GM23338 (cell line): Measurements from ENCODE around the gene EML1. TPM values are rescaled to one million over a fixed set of nuclear protein-coding genes. Genes with fewer than 3 reads are reported as not detected.

ENCODE experiments used
- ATAC-seq: fragments of 200-7000 bp; cut with Tn5 transposase; 3 replicates; pipeline ENCODE4 v1.9.1; 2020
- DNase-seq: peaks from one replicate; pipeline ENCODE4 v3.0.0-alpha.2; 2015; ENCODE audit warnings: low spot score
- H2AFZ ChIP-seq: fragments of 200-600 bp; sonication (generic); 2 replicates; pipeline ENCODE4 v1.8.0; 2016; ENCODE audit warnings: antibody characterized with exemption, mild to moderate bottlenecking, moderate library complexity
- H3F3A ChIP-seq: fragments of 200-600 bp; sonication (generic); replicated peaks from 2 replicates; pipeline ENCODE4 v1.8.0; 2017; ENCODE audit warnings: antibody characterized with exemption, mixed run types, low read depth
- H3K27ac ChIP-seq: fragments of 200-600 bp; sonication (generic); 2 replicates; pipeline ENCODE4 v1.6.1; 2016; ENCODE audit warnings: low read depth
- H3K27me3 ChIP-seq: fragments of 200-600 bp; sonication (generic); 2 replicates; pipeline ENCODE4 v1.8.0; 2016; ENCODE audit warnings: mild to moderate bottlenecking, mixed run types, moderate library complexity; ENCODE audit not compliant: insufficient read depth
- H3K36me3 ChIP-seq: fragments of 200-600 bp; sonication (generic); 2 replicates; pipeline ENCODE4 v1.8.0; 2016; ENCODE audit warnings: mild to moderate bottlenecking; ENCODE audit not compliant: insufficient read depth
- H3K4me1 ChIP-seq: fragments of 200-600 bp; sonication (generic); 2 replicates; pipeline ENCODE4 v1.8.0; 2016; ENCODE audit warnings: mild to moderate bottlenecking, moderate library complexity; ENCODE audit not compliant: insufficient read depth
- H3K4me2 ChIP-seq: fragments of 200-600 bp; sonication (generic); 2 replicates; pipeline ENCODE4 v1.7.1; 2017; ENCODE audit warnings: mixed run types
- H3K4me3 ChIP-seq: fragments of 200-600 bp; sonication (generic); 2 replicates; pipeline ENCODE4 v1.6.1; 2016; ENCODE audit warnings: mixed run types
- H3K79me2 ChIP-seq: fragments of 200-600 bp; sonication (generic); replicated peaks from 2 replicates; pipeline ENCODE4 v1.8.0; 2017; ENCODE audit warnings: mild to moderate bottlenecking; ENCODE audit not compliant: insufficient read depth
- H3K9me2 ChIP-seq: fragments of 200-600 bp; sonication (generic); 2 replicates; pipeline ENCODE4 v1.8.0; 2017; ENCODE audit not compliant: insufficient read depth
- H4K20me1 ChIP-seq: fragments of 200-600 bp; sonication (generic); replicated peaks from 2 replicates; pipeline ENCODE4 v1.8.0; 2017; ENCODE audit warnings: mild to moderate bottlenecking; ENCODE audit not compliant: insufficient read depth
- H3K27ac Mint-ChIP-seq: 2 replicates; pipeline ENCODE4 v1.8.0; 2020; ENCODE audit warnings: inconsistent platforms, mild to moderate bottlenecking, moderate library complexity, mixed read lengths
- H3K27me3 Mint-ChIP-seq: 3 replicates; pipeline ENCODE4 v1.8.0; 2022; ENCODE audit warnings: low read depth, mild to moderate bottlenecking, moderate library complexity, mixed read lengths, inconsistent platforms; ENCODE audit not compliant: insufficient read depth, poor library complexity
- H3K36me3 Mint-ChIP-seq: 3 replicates; pipeline ENCODE4 v1.8.0; 2021; ENCODE audit warnings: low read depth, mild to moderate bottlenecking, inconsistent platforms, moderate library complexity, mixed read lengths
- H3K4me1 Mint-ChIP-seq: 3 replicates; pipeline ENCODE4 v1.8.0; 2020; ENCODE audit warnings: mild to moderate bottlenecking, inconsistent platforms, mixed read lengths
- H3K4me3 Mint-ChIP-seq: 3 replicates; pipeline ENCODE4 v1.8.0; 2021; ENCODE audit warnings: moderate library complexity, mild to moderate bottlenecking, inconsistent platforms, mixed read lengths
- H3K9me3 Mint-ChIP-seq: 3 replicates; pipeline ENCODE4 v1.8.0; 2020; ENCODE audit warnings: moderate library complexity, mild to moderate bottlenecking, inconsistent platforms, mixed read lengths
- EZH2 ChIP-seq: fragments of 200-600 bp; sonication (generic); IDR thresholded peaks from one replicate; pipeline ENCODE4 v1.8.0; 2017; ENCODE audit warnings: antibody characterized with exemption, mild to moderate bottlenecking, low read depth; ENCODE audit not compliant: unreplicated experiment
- EZH2phosphoT487 ChIP-seq: fragments of 200-600 bp; sonication (generic); IDR thresholded peaks from one replicate; pipeline ENCODE4 v1.8.1; 2018; ENCODE audit warnings: antibody characterized with exemption; ENCODE audit not compliant: unreplicated experiment
- JUNB ChIP-seq: IDR thresholded peaks from one replicate; pipeline ENCODE4 v1.6.1; 2016; ENCODE audit warnings: antibody characterized with exemption; ENCODE audit not compliant: unreplicated experiment
- NANOG ChIP-seq: IDR thresholded peaks from 2 replicates; pipeline ENCODE4 v1.6.1; 2016; ENCODE audit warnings: antibody characterized with exemption, borderline replicate concordance
- POLR2AphosphoS5 ChIP-seq: IDR thresholded peaks from 2 replicates; pipeline ENCODE4 v1.6.1; 2016; ENCODE audit warnings: antibody characterized with exemption, low read depth
- STAT1 ChIP-seq: IDR thresholded peaks from one replicate; pipeline ENCODE4 v1.6.1; 2016; ENCODE audit warnings: antibody characterized with exemption; ENCODE audit not compliant: unreplicated experiment
- ZNF114 ChIP-seq: fragments of 250-450 bp; sonication (Bioruptor Pico); IDR thresholded peaks from 2 replicates; pipeline ENCODE4 v1.5.0; 2020; ENCODE audit warnings: mild to moderate bottlenecking, moderate library complexity
- polyA plus RNA-seq: library from polyadenylated mRNA; unstranded; fragments of >200 nt; fragmentation: Nextera tagmentation; extraction: Ambion mirVana; gene quantifications from 2 replicates; pipeline ENCODE4 v1.2.1, GENCODE V29; 2016
- total RNA-seq: library from RNA; depleted of rRNA; stranded (reverse); fragments of >200 nt; shearing (Covaris generic); gene quantifications from 2 replicates; pipeline ENCODE4 v1.2.3, GENCODE V29; 2014
- TF ChIP-seq, protein P1 (sequence below): IDR thresholded peaks from one replicate; pipeline ENCODE4 v1.6.1; 2018; ENCODE audit warnings: antibody characterized with exemption; ENCODE audit not compliant: unreplicated experiment
- TF ChIP-seq, protein P2 (sequence below): IDR thresholded peaks from 2 replicates; pipeline ENCODE4 v1.6.1; 2016; ENCODE audit warnings: antibody characterized with exemption
- TF ChIP-seq, protein P3 (sequence below), 2 experiments: fragments of 200-600 bp in 1 of 2; sonication (generic) in 1 of 2; conservative IDR thresholded peaks; 2 replicates each; pipeline versions ENCODE4 v1.5.1 to v1.6.1; 2016 to 2017; ENCODE audit warnings: antibody characterized with exemption in 2 of 2, low read depth in 2 of 2, mild to moderate bottlenecking in 2 of 2, moderate library complexity in 1 of 2

Gene EML1
- total and polyA plus RNA-seq, 2 experiments from 2014 or later, result 7.0 to 18.1 TPM

DNA sequence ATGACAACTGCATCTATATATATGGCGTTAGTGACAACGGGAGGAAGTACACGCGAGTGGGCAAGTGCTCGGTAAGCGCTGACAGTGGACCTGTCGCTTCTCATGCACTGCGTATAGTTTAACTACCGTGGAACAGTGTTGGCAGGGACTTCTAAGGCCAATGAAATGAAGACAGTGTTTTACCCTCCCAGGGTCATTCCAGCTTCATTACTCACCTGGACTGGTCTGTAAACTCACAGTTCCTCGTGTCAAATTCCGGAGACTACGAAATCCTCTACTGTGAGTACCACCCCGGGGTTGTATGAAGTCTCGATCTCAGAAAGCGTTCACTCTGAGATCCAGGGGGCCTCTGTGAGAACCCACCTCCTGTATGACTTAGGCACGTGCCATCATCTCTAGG, 142.8 kb downstream of the EML1 start:
- no peak overlapping the region for H3K27ac Mint-ChIP-seq
- peaks cover 10% of the 10 kb centered on the region for H3K4me1 Mint-ChIP-seq
- no peak overlapping the region for H3K4me3 Mint-ChIP-seq
- H3K36me3 Mint-ChIP-seq, result no peaks in the 10 kb centered on the region
- H3K27me3 Mint-ChIP-seq, result peaks cover 8% of the 10 kb centered on the region
- H3K27me3 ChIP-seq, result no peaks in the 10 kb centered on the region
- DNase-seq, result no peak
- no peak overlapping the region for H2AFZ ChIP-seq
- no peak for ATAC-seq
- no peaks in the 10 kb centered on the region for H3K4me1 ChIP-seq
- H3K36me3 ChIP-seq, result 0 out of 2 replicates have a peak, but pooled peaks cover 2% of the 10 kb centered on the region
- peaks cover 3% of the 10 kb centered on the region; the same call in 1 of the 2 replicates for H4K20me1 ChIP-seq
- no peak overlapping the region for H3K27ac ChIP-seq
- no peak for TF ChIP-seq POLR2AphosphoS5
- no peak for TF ChIP-seq JUNB
- no peak for TF ChIP-seq EZH2
- no peak for TF ChIP-seq STAT1
- TF ChIP-seq NANOG, result no peak
- TF ChIP-seq, protein P1, sequence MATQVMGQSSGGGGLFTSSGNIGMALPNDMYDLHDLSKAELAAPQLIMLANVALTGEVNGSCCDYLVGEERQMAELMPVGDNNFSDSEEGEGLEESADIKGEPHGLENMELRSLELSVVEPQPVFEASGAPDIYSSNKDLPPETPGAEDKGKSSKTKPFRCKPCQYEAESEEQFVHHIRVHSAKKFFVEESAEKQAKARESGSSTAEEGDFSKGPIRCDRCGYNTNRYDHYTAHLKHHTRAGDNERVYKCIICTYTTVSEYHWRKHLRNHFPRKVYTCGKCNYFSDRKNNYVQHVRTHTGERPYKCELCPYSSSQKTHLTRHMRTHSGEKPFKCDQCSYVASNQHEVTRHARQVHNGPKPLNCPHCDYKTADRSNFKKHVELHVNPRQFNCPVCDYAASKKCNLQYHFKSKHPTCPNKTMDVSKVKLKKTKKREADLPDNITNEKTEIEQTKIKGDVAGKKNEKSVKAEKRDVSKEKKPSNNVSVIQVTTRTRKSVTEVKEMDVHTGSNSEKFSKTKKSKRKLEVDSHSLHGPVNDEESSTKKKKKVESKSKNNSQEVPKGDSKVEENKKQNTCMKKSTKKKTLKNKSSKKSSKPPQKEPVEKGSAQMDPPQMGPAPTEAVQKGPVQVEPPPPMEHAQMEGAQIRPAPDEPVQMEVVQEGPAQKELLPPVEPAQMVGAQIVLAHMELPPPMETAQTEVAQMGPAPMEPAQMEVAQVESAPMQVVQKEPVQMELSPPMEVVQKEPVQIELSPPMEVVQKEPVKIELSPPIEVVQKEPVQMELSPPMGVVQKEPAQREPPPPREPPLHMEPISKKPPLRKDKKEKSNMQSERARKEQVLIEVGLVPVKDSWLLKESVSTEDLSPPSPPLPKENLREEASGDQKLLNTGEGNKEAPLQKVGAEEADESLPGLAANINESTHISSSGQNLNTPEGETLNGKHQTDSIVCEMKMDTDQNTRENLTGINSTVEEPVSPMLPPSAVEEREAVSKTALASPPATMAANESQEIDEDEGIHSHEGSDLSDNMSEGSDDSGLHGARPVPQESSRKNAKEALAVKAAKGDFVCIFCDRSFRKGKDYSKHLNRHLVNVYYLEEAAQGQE, result no peak
- TF ChIP-seq, protein P2, sequence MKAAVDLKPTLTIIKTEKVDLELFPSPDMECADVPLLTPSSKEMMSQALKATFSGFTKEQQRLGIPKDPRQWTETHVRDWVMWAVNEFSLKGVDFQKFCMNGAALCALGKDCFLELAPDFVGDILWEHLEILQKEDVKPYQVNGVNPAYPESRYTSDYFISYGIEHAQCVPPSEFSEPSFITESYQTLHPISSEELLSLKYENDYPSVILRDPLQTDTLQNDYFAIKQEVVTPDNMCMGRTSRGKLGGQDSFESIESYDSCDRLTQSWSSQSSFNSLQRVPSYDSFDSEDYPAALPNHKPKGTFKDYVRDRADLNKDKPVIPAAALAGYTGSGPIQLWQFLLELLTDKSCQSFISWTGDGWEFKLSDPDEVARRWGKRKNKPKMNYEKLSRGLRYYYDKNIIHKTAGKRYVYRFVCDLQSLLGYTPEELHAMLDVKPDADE, result no peak
- no peak for TF ChIP-seq ZNF114
- no peaks in the 10 kb centered on the region for H3F3A ChIP-seq
- no peaks in the 10 kb centered on the region for H3K79me2 ChIP-seq
- peaks cover 3% of the 10 kb centered on the region; the same call in 1 of the 3 replicates for H3K9me3 Mint-ChIP-seq
- no peak overlapping the region for H3K4me2 ChIP-seq
- no peak overlapping the region for H3K4me3 ChIP-seq
- H3K9me2 ChIP-seq, result no peaks in the 10 kb centered on the region

DNA sequence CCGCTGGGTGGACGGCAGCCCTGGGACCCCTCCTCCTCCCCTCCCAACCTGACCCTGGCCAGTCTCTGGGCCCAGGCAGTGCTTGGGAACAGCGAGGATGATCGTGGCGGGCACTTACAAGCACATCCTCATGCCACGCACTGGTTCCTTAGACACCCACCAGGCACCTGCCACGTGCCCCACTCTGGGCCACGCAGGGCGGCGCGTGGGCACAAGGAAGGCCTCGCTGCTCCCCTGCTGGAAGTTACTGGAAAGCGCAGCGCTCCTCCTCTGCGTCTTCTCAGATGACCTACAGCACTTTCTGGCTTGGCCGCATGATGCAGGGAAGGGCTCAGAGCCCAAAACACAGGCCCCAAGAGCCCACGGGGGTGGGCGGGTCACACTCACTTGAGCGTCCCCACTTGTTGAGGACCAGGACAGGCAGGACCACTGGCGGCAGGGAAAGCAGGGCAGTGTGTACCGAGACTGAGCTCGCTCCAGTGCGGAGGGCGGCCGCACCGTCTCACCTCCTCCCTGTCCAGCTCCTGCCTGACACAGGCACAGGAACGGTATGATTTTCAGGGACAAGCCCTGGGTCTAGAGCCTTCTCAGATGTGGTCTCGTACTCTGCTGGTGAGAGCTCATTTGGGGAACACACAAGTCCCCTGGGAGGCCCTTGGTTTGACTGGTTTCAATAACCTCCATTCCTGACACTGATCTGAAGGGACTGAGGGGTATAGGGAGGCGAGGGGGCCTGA, 143.7 kb downstream of the EML1 start:
- Mint-ChIP-seq H3K4me1 (peaks cover 10% of the 10 kb centered on the region), H3K27me3 (peaks cover 8% of the 10 kb centered on the region), H3K36me3 (no peaks in the 10 kb centered on the region), H3K9me3 (peaks cover 3% of the 10 kb centered on the region; the same call in 1 of the 3 replicates), H3K4me3 (no peak overlapping the region), H3K27ac (0 out of 2 replicates have a peak overlapping the region, but pooled peaks have one; percentile 59)
- Histone ChIP-seq H3K4me2 (no peak overlapping the region), H3K27ac (no peak overlapping the region), H4K20me1 (peaks cover 3% of the 10 kb centered on the region; the same call in 1 of the 2 replicates), H3K4me1 (no peaks in the 10 kb centered on the region), H3F3A (no peaks in the 10 kb centered on the region), H3K9me2 (no peaks in the 10 kb centered on the region), H3K4me3 (no peak overlapping the region), H3K27me3 (no peaks in the 10 kb centered on the region), H3K36me3 (0 out of 2 replicates have a peak, but pooled peaks cover 2% of the 10 kb centered on the region), H2AFZ (no peak overlapping the region), H3K79me2 (no peaks in the 10 kb centered on the region)
- ATAC-seq, result peak; percentile 62
- TF ChIP-seq EZH2phosphoT487, result no peak
- TF ChIP-seq, protein P3, sequence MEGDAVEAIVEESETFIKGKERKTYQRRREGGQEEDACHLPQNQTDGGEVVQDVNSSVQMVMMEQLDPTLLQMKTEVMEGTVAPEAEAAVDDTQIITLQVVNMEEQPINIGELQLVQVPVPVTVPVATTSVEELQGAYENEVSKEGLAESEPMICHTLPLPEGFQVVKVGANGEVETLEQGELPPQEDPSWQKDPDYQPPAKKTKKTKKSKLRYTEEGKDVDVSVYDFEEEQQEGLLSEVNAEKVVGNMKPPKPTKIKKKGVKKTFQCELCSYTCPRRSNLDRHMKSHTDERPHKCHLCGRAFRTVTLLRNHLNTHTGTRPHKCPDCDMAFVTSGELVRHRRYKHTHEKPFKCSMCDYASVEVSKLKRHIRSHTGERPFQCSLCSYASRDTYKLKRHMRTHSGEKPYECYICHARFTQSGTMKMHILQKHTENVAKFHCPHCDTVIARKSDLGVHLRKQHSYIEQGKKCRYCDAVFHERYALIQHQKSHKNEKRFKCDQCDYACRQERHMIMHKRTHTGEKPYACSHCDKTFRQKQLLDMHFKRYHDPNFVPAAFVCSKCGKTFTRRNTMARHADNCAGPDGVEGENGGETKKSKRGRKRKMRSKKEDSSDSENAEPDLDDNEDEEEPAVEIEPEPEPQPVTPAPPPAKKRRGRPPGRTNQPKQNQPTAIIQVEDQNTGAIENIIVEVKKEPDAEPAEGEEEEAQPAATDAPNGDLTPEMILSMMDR (conservative IDR thresholded peaks at IDR 0.05; ENCODE audit: low read depth in 2 of 2), result peak; percentile 34 to 41; a peak in 3 of 4 replicates
- DNase-seq, result peak; percentile 59
